Esophagus (tissue), 2 donors: ENCODE results near the gene ZNF750. TPM values are rescaled to one million over a fixed set of nuclear protein-coding genes. Genes with fewer than 3 reads are reported as not detected.
"Not testable (repeated sequence)": the region's sequence is repeated elsewhere in the genome, so short reads cannot be mapped to it uniquely, and the experiment has no call there.

Source experiments
- H3K27ac ChIP-seq, 2 donors: one replicate each; pipeline ENCODE4 v1.5.1; 2013; ENCODE audit warnings: low read depth in 2 of 2, mild to moderate bottlenecking in 2 of 2, inconsistent platforms in 1 of 2, low read length in 1 of 2, moderate library complexity in 1 of 2
- H3K27me3 ChIP-seq, 2 donors: one replicate each; pipeline ENCODE4 v1.6.1; 2013; ENCODE audit warnings: low read length in 2 of 2, control low read depth in 1 of 2, mild to moderate bottlenecking in 1 of 2; ENCODE audit not compliant: insufficient read depth in 2 of 2, control insufficient read depth in 1 of 2
- H3K36me3 ChIP-seq, 2 donors: one replicate each; pipeline ENCODE4 v1.6.1; 2013; ENCODE audit warnings: low read length in 1 of 2; ENCODE audit not compliant: control insufficient read depth in 2 of 2, insufficient read depth in 2 of 2
- H3K4me1 ChIP-seq, 2 donors: one replicate each; pipeline ENCODE4 v1.6.1; 2013; ENCODE audit warnings: low read length in 1 of 2; ENCODE audit not compliant: control insufficient read depth in 2 of 2, insufficient read depth in 2 of 2
- H3K4me3 ChIP-seq, 2 donors: one replicate each; pipeline ENCODE4 v1.5.1; 2013; ENCODE audit warnings: low read length in 2 of 2, mild to moderate bottlenecking in 2 of 2, low read depth in 1 of 2, moderate library complexity in 1 of 2
- H3K9me3 ChIP-seq, 2 donors: one replicate each; pipeline ENCODE4 v1.6.1; 2013; ENCODE audit warnings: mild to moderate bottlenecking in 2 of 2, low read depth in 1 of 2, low read length in 1 of 2, moderate library complexity in 1 of 2; ENCODE audit not compliant: control insufficient read depth in 2 of 2, insufficient read depth in 1 of 2
- WGBS, 2 donors: extraction: QIAGEN DNeasy Blood & Tissue Kit; methylation state at CpG; one replicate each; pipeline ENCODE4 v1.1.7; 2013; 5-methylcytosine and 5-hydroxymethylcytosine counted together
- polyA plus RNA-seq, 2 donors: library from polyadenylated mRNA; stranded (reverse); fragments of 200-250 nt; gene quantifications; one replicate each; pipeline ENCODE4 v1.2.3, GENCODE V29; 2013
- donor health status: healthy with polysubstance abuse.
- donor health status: Bipolar disorder and iron deficiency.

ZNF750 gene
- polyA plus RNA-seq, 2 donors, result 30.2 to 111 TPM

DNA sequence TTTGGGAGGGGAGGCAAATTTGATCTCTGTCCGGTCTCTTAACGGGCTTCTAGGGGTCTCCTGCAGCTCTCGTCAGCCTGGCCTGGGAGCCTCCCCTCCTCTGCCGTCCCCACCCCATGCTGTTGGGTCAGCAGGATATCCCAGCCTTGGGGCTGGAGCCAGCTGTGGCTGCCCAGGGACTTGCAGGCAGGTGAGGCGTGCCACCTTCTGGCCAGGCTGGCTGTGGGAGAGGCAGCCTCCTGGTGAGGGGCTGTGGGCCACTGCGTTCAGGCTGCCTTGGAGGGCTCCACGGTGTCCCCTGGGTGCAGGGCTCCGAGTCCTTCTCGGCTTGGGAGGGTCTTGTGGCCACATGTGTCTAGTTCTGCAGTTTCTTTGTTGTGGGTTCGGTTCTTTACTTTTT, 53.4 kb downstream of the ZNF750 start:
- H3K9me3 ChIP-seq, result no peaks in the 10 kb centered on the region
- peak overlapping the region; percentile 94 to 98 for H3K27ac ChIP-seq
- H3K27me3 ChIP-seq, result no peaks in the 10 kb centered on the region
- 69 to 78% methylated on average over 10 of the region's 10 CpGs for WGBS, 2 donors
- H3K36me3 ChIP-seq, result peaks cover 9 to 16% of the 10 kb centered on the region in 2 donors
- no peak overlapping the region for H3K4me3 ChIP-seq
- peaks cover 4 to 27% of the 10 kb centered on the region in 2 donors for H3K4me1 ChIP-seq

DNA sequence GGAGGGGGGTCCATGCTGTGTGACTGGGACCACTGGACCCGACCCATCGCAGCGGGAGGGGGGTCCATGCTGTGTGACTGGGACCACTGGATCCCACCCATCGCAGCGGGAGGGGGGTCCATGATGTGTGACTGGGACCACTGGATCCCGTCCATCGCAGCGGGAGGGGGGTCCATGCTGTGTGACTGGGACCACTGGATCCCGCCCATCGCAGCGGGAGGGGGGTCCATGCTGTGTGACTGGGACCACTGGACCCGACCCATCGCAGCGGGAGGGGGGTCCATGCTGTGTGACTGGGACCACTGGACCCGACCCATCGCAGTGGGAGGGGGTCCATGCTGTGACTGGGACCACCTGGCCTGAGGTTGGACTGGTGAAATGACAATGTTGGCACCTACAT, 54.2 kb downstream of the ZNF750 start:
- not testable (repeated sequence) for H3K27me3 ChIP-seq, H3K4me3 ChIP-seq, H3K9me3 ChIP-seq
- H3K4me1 ChIP-seq, result peaks cover 4 to 24% of the 10 kb centered on the region in 2 donors
- peak overlapping the region in 1 of 2 donors; percentile 98 for H3K27ac ChIP-seq
- 98% methylated on average over 14 to 16 of the region's 16 CpGs for WGBS, 2 donors
- peaks cover 9 to 16% of the 10 kb centered on the region in 2 donors for H3K36me3 ChIP-seq

DNA sequence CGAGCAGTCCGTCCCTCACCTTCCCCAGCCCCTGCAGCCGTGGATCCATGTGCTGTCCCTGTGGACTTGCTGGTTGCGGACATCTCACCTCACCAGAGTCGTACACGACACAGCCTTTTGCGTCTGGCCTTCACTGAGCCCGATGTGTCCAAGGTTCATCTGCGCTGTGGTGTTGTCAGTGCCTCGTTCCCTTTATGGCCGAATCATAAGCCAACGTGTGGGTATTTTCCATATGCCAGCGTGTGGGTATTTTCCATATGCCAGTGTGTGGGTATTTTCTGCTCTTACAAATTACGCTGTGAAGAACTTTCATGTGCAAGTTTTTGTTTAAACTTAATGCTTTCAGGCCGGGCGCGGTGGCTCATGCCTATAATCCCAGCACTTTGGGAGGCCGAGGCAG, 56.3 kb downstream of the ZNF750 start:
- Histone ChIP-seq H3K4me1 (peaks cover 4 to 21% of the 10 kb centered on the region in 2 donors), H3K36me3 (peaks cover 9 to 19% of the 10 kb centered on the region in 2 donors), H3K4me3 (no peak overlapping the region), H3K27me3 (no peaks in the 10 kb centered on the region), H3K27ac (no peak overlapping the region), H3K9me3 (no peaks in the 10 kb centered on the region)
- 93 to 94% methylated on average over 18 of the region's 18 CpGs for WGBS, 2 donors

DNA sequence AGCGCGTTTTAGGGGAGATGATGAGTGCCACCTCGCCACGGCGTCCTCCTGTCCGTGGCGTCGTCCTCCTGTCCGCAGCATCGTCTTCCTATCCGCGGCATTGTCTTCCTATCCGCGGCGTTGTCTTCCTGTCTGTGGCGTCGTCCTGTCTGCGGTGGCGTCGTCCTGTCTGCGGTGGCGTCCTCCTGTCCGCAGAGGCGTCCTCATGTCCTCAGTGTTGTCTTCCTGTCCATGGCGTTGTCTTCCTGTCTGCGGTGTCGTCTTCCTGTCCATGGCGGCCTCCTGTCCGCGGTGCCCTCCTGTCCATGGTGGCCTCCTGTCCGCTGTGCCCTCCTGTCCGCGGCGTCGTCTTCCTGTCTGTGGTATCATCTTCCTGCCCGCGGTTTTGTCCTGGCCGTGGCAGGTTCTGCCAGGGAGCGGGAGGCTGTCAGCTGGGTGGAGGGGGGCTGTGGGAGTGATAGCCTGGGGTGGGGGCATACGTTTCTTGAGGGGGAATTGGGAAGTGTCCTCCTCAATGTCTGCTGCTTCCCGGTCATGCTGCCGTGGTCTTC, 57.1 kb downstream of the ZNF750 start:
- Histone ChIP-seq H3K27ac (peak overlapping the region in 1 of 2 donors; percentile 36), H3K27me3 (no peaks in the 10 kb centered on the region), H3K4me1 (peaks cover 4 to 19% of the 10 kb centered on the region in 2 donors), H3K9me3 (no peaks in the 10 kb centered on the region), H3K4me3 (peak overlapping the region in 1 of 2 donors; percentile 11), H3K36me3 (peaks cover 9 to 19% of the 10 kb centered on the region in 2 donors)
- 80 to 83% methylated on average over 41 to 42 of the region's 42 CpGs for WGBS, 2 donors

DNA sequence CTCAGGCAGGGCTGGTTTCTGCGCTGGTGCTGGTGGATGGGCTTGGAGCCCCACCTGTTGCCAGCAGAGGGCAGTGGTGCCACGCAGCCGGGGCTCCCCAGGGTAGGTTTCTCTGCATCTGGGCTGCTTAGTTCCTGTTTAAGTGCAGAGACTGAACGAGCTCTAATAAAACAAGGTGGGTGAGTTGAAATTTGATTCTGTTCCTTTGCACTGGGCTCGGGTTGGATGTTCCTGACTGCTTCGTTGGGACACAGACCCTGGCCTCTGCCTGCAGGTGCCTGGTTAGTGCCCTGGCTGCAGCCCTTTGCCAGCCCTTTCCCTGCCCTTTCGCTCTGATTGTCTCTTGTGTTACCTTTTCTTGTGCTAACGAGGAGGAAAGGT, 57.9 kb downstream of the ZNF750 start:
- peaks cover 4 to 19% of the 10 kb centered on the region in 2 donors for H3K4me1 ChIP-seq
- H3K27ac ChIP-seq, result peak overlapping the region; percentile 45 to 54
- no peaks in the 10 kb centered on the region for H3K9me3 ChIP-seq
- no peak overlapping the region for H3K4me3 ChIP-seq
- H3K27me3 ChIP-seq, result no peaks in the 10 kb centered on the region
- peaks cover 9 to 19% of the 10 kb centered on the region in 2 donors for H3K36me3 ChIP-seq
- 24 to 25% methylated on average over 8 of the region's 8 CpGs for WGBS, 2 donors

DNA sequence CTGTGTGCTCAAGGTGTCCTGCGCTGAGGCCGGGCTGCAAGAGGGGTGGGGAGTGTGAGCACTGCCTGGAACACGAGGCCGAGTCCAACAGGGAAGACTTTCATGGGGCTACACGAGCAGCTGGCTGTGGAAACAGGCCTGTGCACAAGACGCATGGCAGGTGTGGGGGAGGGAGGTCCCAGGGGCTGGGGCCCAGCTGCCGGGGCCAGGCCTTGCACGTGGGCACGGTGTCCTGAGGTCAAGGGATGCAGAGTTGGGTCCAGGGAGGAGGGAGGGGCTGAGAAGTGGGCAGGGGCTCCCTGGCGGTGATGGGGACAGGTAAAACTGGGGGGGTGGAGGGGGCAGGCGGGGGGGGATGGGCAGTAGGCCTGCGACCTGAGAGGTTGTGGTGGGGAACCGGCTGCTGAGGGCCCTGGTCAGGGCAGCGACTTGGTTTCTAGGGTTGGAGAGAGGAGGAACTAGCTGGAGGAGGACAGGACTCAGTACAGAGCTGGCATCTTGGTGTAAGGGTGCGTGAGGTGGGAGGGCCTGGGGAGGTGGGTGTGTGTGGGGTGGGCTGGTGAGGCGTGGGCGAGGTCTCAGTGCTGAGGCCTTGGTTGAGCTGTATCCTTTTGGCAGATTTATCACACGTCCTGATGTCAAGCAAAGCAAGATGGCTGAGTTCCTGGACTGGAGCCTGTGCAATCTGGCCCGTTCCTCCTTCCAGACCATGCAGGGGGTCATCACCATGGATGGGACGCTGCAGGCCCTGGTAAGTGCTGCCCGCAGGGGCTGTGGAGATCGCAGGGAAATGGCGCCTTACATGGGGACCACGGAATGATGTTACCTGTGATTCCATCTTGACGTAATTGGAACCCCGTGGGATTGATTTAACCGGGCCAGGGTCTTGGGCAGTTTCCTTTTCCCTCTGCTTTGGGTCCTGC, 58.6 kb downstream of the ZNF750 start:
- Histone ChIP-seq H3K4me1 (peaks cover 2 to 16% of the 10 kb centered on the region in 2 donors), H3K36me3 (peaks cover 11 to 24% of the 10 kb centered on the region in 2 donors), H3K4me3 (no peak overlapping the region), H3K9me3 (no peaks in the 10 kb centered on the region), H3K27me3 (no peaks in the 10 kb centered on the region), H3K27ac (peak overlapping the region in 1 of 2 donors; percentile 4)
- 80 to 82% methylated on average over 27 of the region's 27 CpGs for WGBS, 2 donors

DNA sequence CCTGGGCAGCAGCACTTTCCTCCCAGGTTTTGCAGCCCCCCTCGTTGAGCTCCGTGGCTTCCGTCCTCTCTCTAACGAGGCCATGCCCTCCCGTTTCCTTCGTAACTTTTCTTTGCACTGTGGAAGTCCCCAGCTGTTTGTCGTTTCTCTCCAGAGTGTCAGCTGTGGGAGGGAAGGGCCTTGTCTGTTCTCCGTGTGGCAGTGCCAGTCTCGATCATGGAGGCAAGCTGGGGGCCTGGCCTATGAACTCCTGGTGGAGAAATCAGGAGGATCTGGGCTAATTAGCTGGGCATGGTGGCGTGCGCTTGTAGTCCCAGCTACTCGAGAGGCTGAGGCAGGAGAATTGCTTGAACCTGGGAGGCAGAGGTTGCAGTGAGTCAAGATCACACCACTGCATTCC, 59.6 kb downstream of the ZNF750 start:
- Histone ChIP-seq H3K4me3 (no peak overlapping the region), H3K9me3 (no peaks in the 10 kb centered on the region), H3K27me3 (no peaks in the 10 kb centered on the region), H3K36me3 (peaks cover 11 to 24% of the 10 kb centered on the region in 2 donors), H3K4me1 (peaks cover 0 to 10% of the 10 kb centered on the region in 2 donors), H3K27ac (no peak overlapping the region)
- WGBS, 2 donors, result 78% methylated on average over 12 of the region's 12 CpGs

DNA sequence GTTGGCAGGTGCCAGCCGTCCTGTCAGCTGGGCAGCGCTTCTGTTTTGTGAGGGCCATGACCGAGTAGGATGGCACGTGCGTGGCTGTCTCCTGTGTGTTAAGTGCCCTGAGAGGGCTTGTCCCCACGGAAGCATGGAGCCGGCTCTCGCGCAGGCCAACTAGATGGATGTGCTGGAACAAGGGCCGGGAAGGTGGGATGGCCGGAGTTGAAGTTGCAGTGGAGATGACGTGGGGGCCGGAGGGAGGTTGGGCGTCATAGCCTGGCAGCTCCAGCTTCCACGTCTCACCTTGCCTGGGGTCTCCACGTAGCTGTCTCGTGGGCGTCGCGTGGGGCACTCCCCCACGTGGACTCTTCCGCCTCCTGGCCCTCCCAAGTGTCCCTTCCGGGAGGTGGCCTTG, 60.3 kb downstream of the ZNF750 start:
- Histone ChIP-seq H3K4me1 (peaks cover 2 to 14% of the 10 kb centered on the region in 2 donors), H3K4me3 (no peak overlapping the region), H3K36me3 (peaks cover 11 to 21% of the 10 kb centered on the region in 2 donors), H3K9me3 (no peaks in the 10 kb centered on the region), H3K27ac (no peak overlapping the region), H3K27me3 (no peaks in the 10 kb centered on the region)
- WGBS, 2 donors, result 94% methylated on average over 18 to 23 of the region's 23 CpGs
